HG03520 (cell line): ENCODE data around the gene FLAD1.
A peak's percentile ranks its signal among the peaks of the same experiment; 100 is the strongest.

Experiments
- ATAC-seq: cut with Tn5 transposase; IDR thresholded peaks from one replicate; pipeline ENCODE4 v1.9.1; 2021; ENCODE audit warnings: mild to moderate bottlenecking, moderate library complexity; ENCODE audit not compliant: unreplicated experiment

The FLAD1 gene

GRCh38 chr1:154982897-154983648 is at the start of gene FLAD1:
FLAD1 (plus strand) TSS chr1:154983344; CDS start chr1:154983695, 351 bp downstream.
- peak; percentile 97 for ATAC-seq

- ATAC-seq: no peak
Measured at GRCh38 chr1:154934358-154934948, 48.7 kb upstream of the FLAD1 start.

- ATAC-seq: peak; percentile 4
Measured at GRCh38 chr1:154935749-154936554, 47.2 kb upstream of the FLAD1 start.

GRCh38 chr1:154936555-154937084 is 46.5 kb upstream of the FLAD1 start, which contains the start of gene PMVK:
PMVK (minus strand) TSS chr1:154936719; CDS start chr1:154936685, 34 bp downstream.
- ATAC-seq: peak; percentile 58

- peak; percentile 45 for ATAC-seq
Measured at GRCh38 chr1:154937085-154937987, 45.8 kb upstream of the FLAD1 start.

- no peak for ATAC-seq
Measured at GRCh38 chr1:154937988-154938386, 45.2 kb upstream of the FLAD1 start.

GRCh38 chr1:154938604-154939399 is 44.3 kb upstream of the FLAD1 start:
- no peak for ATAC-seq

- no peak for ATAC-seq
Measured at GRCh38 chr1:154940213-154940560, 43.0 kb upstream of the FLAD1 start.

- ATAC-seq: no peak
Measured at GRCh38 chr1:154940651-154941194, 42.4 kb upstream of the FLAD1 start.

GRCh38 chr1:154941333-154942013 is 41.7 kb upstream of the FLAD1 start:
- ATAC-seq: no peak

- no peak for ATAC-seq
Measured at GRCh38 chr1:154943649-154944400, 39.3 kb upstream of the FLAD1 start.

- ATAC-seq: no peak
Measured at GRCh38 chr1:154944401-154945159, 38.6 kb upstream of the FLAD1 start.

- ATAC-seq: no peak
Measured at GRCh38 chr1:154945160-154945961, 37.8 kb upstream of the FLAD1 start.

GRCh38 chr1:154945962-154946850 is 36.9 kb upstream of the FLAD1 start:
- no peak for ATAC-seq

- ATAC-seq: no peak
Measured at GRCh38 chr1:154948079-154948478, 35.1 kb upstream of the FLAD1 start.
